PC-3 (cell line): ENCODE measurements around the gene BMPR1A. TPM values are rescaled to one million over a fixed set of nuclear protein-coding genes. Genes with fewer than 3 reads are reported as not detected.
A peak's percentile ranks its signal among the peaks of the same experiment; 100 is the strongest.

Experiments
- ATAC-seq: fragments of 200-7000 bp; cut with Tn5 transposase; 2 replicates; pipeline ENCODE4 v1.9.1; 2020; ENCODE audit warnings: mild to moderate bottlenecking, moderate library complexity
- BruUV-seq: library from RNA; stranded (reverse); fragments of 400-500 nt; replicated peaks from 2 replicates; lab custom pipeline; 2021; lab: Mats Ljungman, UMichigan
- CTCF ChIA-PET: fragments of 300-600 bp; sonication (Branson Sonifier 250); formaldehyde crosslinking; loops from one replicate; lab custom pipeline; 2022; ENCODE audit warnings: antibody characterized with exemption; lab: Charles Lee
- POLR2A ChIA-PET: fragments of 300-600 bp; sonication (Branson Sonifier 250); formaldehyde crosslinking; loops from one replicate; lab custom pipeline; 2022; ENCODE audit warnings: antibody characterized with exemption; ENCODE audit not compliant: unreplicated experiment; lab: Charles Lee
- DNase-seq: peaks from one replicate; pipeline ENCODE4 v3.0.0-alpha.2; 2015
- H2AFZ ChIP-seq: fragments of 300-600 bp; sonication (generic); 2 replicates; pipeline ENCODE4 v1.6.0; 2016; ENCODE audit warnings: antibody characterized with exemption, low read length
- H3F3A ChIP-seq: fragments of 300-600 bp; sonication (generic); one replicate; pipeline ENCODE4 v1.6.0; 2017; ENCODE audit warnings: antibody characterized with exemption, low read length, control low read depth, mild to moderate bottlenecking; ENCODE audit not compliant: unreplicated experiment
- H3K27ac ChIP-seq: fragments of 300-600 bp; sonication (generic); 2 replicates; pipeline ENCODE4 v1.5.1; 2016; ENCODE audit warnings: mild to moderate bottlenecking, low read length
- H3K27me3 ChIP-seq: fragments of 300-600 bp; sonication (generic); 2 replicates; pipeline ENCODE4 v1.6.1; 2016; ENCODE audit warnings: low read length, mixed read lengths
- H3K36me3 ChIP-seq: fragments of 300-600 bp; sonication (generic); 2 replicates; pipeline ENCODE4 v1.6.1; 2016; ENCODE audit warnings: low read depth, mixed run types, low read length, mixed read lengths
- H3K4me1 ChIP-seq: fragments of 300-600 bp; sonication (generic); 2 replicates; pipeline ENCODE4 v1.5.1; 2016; ENCODE audit warnings: low read length; ENCODE audit not compliant: insufficient read depth
- H3K4me2 ChIP-seq: fragments of 300-600 bp; sonication (generic); 2 replicates; pipeline ENCODE4 v1.6.0; 2016; ENCODE audit warnings: low read length
- H3K4me3 ChIP-seq: fragments of 300-600 bp; sonication (generic); 2 replicates; pipeline ENCODE4 v1.5.1; 2016; ENCODE audit warnings: mild to moderate bottlenecking, low read length, mixed read lengths
- H3K79me2 ChIP-seq: fragments of 300-600 bp; sonication (generic); 2 replicates; pipeline ENCODE4 v1.6.1; 2017; ENCODE audit warnings: low read length, mixed read lengths
- H3K9ac ChIP-seq: fragments of 300-600 bp; sonication (generic); 2 replicates; pipeline ENCODE4 v1.6.0; 2016; ENCODE audit warnings: mild to moderate bottlenecking, low read length
- H3K9me2 ChIP-seq: fragments of 300-600 bp; sonication (generic); replicated peaks from 2 replicates; pipeline ENCODE4 v1.6.1; 2016; ENCODE audit warnings: mixed run types, low read length, mixed read lengths
- H3K9me3 ChIP-seq: fragments of 300-600 bp; sonication (generic); 2 replicates; pipeline ENCODE4 v1.6.1; 2016; ENCODE audit warnings: low read length, mixed read lengths
- H4K20me1 ChIP-seq: fragments of 300-600 bp; sonication (generic); 2 replicates; pipeline ENCODE4 v1.6.1; 2016; ENCODE audit warnings: low read length, mixed read lengths
- EZH2 ChIP-seq: fragments of 300-600 bp; sonication (generic); IDR thresholded peaks from one replicate; pipeline ENCODE4 v1.6.1; 2017; ENCODE audit warnings: antibody characterized with exemption, mild to moderate bottlenecking, low read length; ENCODE audit not compliant: unreplicated experiment
- EZH2phosphoT487 ChIP-seq: fragments of 300-600 bp; sonication (generic); IDR thresholded peaks from 2 replicates; pipeline ENCODE4 v1.6.1; 2018; ENCODE audit warnings: mild to moderate bottlenecking, antibody characterized with exemption, low read length, borderline replicate concordance
- intact Hi-C: fragments of 100-400 bp; cut with micrococcal nuclease; formaldehyde crosslinking; loops from 2 replicates; pipeline ENCODE4 v1.9.0; 2023
- total RNA-seq: library from RNA; depleted of rRNA; stranded (reverse); fragments of >200 nt; gene quantifications from 2 replicates; pipeline ENCODE4 v1.2.3, GENCODE V29; 2014
- TF ChIP-seq, protein P1 (sequence below): fragments of 300-600 bp; sonication (generic); conservative IDR thresholded peaks from 2 replicates; pipeline ENCODE4 v1.5.1; 2017; ENCODE audit warnings: antibody characterized with exemption, low read depth, mild to moderate bottlenecking, low read length

The BMPR1A gene
- total RNA-seq, 1 experiment from 2014 or later = 14.5 TPM

DNA sequence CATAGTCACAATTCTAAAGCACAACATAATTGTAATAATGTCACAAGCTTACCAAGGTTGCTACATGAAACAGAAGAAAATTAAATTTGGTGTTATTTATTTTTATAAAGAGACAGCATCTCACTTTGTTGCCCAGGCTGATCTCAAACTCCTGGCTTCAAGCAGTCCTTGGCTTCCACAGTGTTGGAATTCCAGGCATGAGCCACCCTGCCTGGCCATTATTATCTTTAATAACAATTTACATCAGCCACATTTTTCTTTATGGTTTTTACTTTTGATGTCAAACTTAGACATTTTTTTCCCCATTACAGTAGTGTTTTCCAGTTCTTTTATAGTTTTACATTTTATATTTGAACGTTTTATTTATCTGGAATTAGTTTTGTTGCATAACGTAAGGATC, 46.7 kb downstream of the BMPR1A start:
- no peaks in the 10 kb centered on the region for H4K20me1 ChIP-seq
- ATAC-seq = no peak
- peaks cover 10% of the 10 kb centered on the region; the same call in 1 of the 2 replicates for H3K79me2 ChIP-seq

DNA sequence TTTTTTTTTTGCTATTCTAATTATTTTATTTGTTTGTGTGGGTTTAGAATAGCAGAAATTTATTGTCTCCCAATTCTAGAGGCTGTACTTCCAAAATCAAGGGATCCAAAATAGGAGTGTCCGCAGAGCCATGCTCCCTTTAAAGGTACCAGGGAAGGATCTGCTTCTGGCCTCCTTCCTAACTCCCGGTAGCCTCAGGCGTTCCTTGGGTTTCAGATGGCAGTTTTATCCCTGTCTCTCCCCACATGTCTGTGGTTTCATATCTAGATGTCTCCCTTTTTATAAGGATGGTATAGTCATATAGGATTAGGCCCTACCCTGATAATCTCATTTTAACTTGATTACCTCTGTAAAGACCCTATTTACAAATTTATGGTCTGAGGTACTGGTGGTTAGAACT, 48.4 kb downstream of the BMPR1A start:
- H3K27ac ChIP-seq = no peak overlapping the region
- H3K79me2 ChIP-seq = peaks cover 10% of the 10 kb centered on the region; the same call in 1 of the 2 replicates
- no peaks in the 10 kb centered on the region for H4K20me1 ChIP-seq
- ATAC-seq (peak; percentile 82), DNase-seq (peak; percentile 61)
- H3K4me3 ChIP-seq = no peak overlapping the region
- intact Hi-C loops = no loop called here
- TF ChIP-seq, protein P1, sequence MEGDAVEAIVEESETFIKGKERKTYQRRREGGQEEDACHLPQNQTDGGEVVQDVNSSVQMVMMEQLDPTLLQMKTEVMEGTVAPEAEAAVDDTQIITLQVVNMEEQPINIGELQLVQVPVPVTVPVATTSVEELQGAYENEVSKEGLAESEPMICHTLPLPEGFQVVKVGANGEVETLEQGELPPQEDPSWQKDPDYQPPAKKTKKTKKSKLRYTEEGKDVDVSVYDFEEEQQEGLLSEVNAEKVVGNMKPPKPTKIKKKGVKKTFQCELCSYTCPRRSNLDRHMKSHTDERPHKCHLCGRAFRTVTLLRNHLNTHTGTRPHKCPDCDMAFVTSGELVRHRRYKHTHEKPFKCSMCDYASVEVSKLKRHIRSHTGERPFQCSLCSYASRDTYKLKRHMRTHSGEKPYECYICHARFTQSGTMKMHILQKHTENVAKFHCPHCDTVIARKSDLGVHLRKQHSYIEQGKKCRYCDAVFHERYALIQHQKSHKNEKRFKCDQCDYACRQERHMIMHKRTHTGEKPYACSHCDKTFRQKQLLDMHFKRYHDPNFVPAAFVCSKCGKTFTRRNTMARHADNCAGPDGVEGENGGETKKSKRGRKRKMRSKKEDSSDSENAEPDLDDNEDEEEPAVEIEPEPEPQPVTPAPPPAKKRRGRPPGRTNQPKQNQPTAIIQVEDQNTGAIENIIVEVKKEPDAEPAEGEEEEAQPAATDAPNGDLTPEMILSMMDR = no peak
- TF ChIP-seq EZH2phosphoT487 (no peak), EZH2 (no peak)
- no TSS peak for BruUV-seq
- no peak overlapping the region for H2AFZ ChIP-seq
- peaks cover 9% of the 10 kb centered on the region; the same call in 1 of the 2 replicates for H3K4me1 ChIP-seq
- H3K9ac ChIP-seq = no peak overlapping the region
- H3K9me3 ChIP-seq = no peaks in the 10 kb centered on the region
- no peaks in the 10 kb centered on the region for H3K36me3 ChIP-seq
- ChIA-PET POLR2A (no interaction called here), CTCF (no interaction called here)
- H3K4me2 ChIP-seq = no peak overlapping the region
- no peaks in the 10 kb centered on the region for H3K27me3 ChIP-seq
- no peaks in the 10 kb centered on the region for H3F3A ChIP-seq
- no peaks in the 10 kb centered on the region for H3K9me2 ChIP-seq

More for the DNA sequence above, 46.7 kb downstream of the BMPR1A start:
- Histone ChIP-seq H3K36me3 (no peaks in the 10 kb centered on the region), H3K9me2 (no peaks in the 10 kb centered on the region), H3K27me3 (no peaks in the 10 kb centered on the region), H3K9ac (no peak overlapping the region), H3K4me1 (peaks cover 9% of the 10 kb centered on the region; the same call in 1 of the 2 replicates), H2AFZ (no peak overlapping the region), H3K4me2 (no peak overlapping the region), H3F3A (no peaks in the 10 kb centered on the region), H3K9me3 (no peaks in the 10 kb centered on the region), H3K27ac (no peak overlapping the region), H3K4me3 (no peak overlapping the region)
- CTCF ChIA-PET = no interaction called here
- TF ChIP-seq EZH2phosphoT487 = no peak
- no peak for TF ChIP-seq EZH2
- TF ChIP-seq, protein P1 = no peak
- intact Hi-C loops = no loop called here
- DNase-seq = no peak
- BruUV-seq = no TSS peak
- POLR2A ChIA-PET = no interaction called here

DNA sequence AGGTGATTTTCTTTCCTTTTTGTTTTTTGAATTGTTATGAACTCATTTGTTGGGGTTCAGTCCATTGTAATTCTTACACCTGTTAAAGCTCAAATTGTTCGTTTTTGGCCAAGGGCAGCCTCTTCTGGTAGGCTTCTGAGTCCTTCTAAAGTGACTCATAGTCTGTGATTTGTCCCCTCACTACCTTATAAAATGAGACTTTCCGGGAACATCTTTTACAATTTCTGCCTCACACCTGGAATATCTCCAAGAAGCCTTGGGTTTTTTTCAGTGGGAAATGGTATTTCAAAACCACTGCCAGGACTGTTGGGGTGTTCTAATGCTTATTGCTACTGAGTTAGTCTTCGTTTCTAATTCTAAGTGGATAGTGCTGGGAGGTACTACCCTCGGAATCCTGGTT, 56.7 kb downstream of the BMPR1A start:
- no peaks in the 10 kb centered on the region for H4K20me1 ChIP-seq
- no peak overlapping the region for H3K9ac ChIP-seq
- no peak overlapping the region for H2AFZ ChIP-seq
- H3K9me3 ChIP-seq = no peaks in the 10 kb centered on the region
- ChIA-PET CTCF (no interaction called here), POLR2A (no interaction called here)
- H3K4me2 ChIP-seq = no peak overlapping the region
- peaks cover 15% of the 10 kb centered on the region for H3K4me1 ChIP-seq
- no peaks in the 10 kb centered on the region for H3K27me3 ChIP-seq
- no peaks in the 10 kb centered on the region for H3K9me2 ChIP-seq
- no peak overlapping the region for H3K4me3 ChIP-seq
- ATAC-seq (peak; percentile 71), DNase-seq (peak; percentile 44)
- TF ChIP-seq EZH2 (no peak), EZH2phosphoT487 (no peak)
- peaks cover 21% of the 10 kb centered on the region for H3K79me2 ChIP-seq
- H3K27ac ChIP-seq = no peak overlapping the region
- no peaks in the 10 kb centered on the region for H3K36me3 ChIP-seq
- no TSS peak for BruUV-seq
- intact Hi-C loops = no loop called here
- H3F3A ChIP-seq = no peaks in the 10 kb centered on the region
